COR-L47 (cell line): ENCODE measurements around the gene RHOF.
"Not testable (repeated sequence)": the region's sequence is repeated elsewhere in the genome, so short reads cannot be mapped to it uniquely, and the experiment has no call there.

ENCODE experiments used
- DNase-seq: peaks from one replicate; lab custom pipeline; 2025; lab: John Stamatoyannopoulos, UW

Gene RHOF

DNA sequence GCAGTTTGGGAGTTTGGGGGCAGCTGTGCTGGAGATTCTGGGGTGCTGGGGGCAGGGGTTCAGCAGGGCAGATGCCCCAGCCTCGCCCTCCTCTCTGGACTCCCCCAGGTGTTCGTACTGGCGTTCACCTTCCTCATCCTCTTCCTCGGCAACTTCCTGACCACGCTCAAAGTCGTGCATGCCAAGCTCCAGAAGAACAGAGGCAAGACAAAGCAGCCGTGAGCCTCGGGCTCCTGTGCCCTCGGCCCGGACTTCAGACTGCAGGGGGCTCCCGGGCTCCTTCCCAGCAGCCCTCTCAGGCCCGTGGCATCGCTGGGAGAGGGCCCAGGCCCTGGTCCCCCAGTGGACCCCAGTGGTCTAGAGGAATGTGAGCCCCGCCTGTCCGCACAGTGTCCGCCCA, 18.0 kb downstream of the RHOF start:
- no peak for DNase-seq

DNA sequence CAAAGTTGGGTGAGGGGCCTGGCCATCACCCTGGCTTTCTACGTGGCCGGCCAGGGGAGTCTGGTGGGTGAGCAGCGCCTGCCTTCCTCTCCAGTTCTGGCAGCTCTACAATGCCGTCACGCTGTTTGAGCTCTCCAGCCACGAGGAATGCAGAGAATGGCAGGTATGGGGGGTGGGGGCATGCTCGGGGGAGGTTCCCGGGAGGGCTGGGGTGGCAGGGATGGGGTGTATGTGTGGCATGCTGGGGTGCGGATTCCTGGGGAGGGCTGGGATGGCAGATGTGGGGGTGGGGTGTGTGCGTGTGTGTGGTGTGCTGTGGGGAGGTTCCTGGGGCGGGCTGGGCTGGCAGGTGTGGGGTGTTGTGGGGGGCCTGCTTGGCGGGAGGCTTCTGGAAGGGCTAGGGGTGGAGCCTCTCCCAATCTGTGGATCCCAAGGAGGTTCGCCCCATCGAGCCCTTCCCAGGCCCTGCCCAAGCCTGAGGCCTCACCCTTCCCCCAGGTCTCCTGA, 18.5 kb downstream of the RHOF start:
- no peak for DNase-seq

DNA sequence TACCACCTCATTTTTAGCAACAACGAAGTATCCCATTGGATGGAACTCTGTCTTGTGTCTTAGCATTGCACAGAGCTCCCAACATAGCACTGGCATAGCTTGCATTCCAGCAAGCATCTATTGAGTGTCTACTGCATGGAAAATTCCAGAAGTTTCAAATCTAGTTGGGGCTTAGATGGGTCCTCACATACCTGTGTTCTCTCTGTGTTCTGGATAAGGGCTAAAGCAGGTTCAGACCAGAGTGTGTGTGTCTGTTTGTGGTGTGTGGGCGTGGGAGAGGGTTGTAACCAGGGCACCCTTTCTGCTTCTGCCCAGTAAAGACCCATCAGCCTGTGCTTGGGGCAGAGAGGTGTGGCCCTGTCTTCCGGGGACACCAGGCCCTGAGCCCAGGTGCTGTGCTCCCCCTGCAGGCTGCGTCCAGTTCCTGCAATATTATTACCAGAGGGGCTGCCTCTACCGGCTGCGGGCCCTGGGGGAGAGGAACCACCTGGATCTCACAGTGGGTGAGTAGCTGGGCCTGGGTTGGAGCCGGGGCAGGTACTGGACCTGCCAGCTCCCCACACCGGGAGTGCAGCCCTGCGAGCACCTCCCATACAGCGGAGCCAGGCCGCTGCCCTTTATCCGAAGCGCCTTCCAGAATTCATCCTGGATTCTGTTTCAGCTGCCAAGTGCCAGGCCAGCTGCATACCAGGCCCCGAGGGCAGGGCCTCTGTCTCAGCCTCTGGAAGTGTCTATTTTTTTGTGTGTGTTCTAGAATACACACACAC, 20.3 kb downstream of the RHOF start:
- peak; percentile 44 for DNase-seq

DNA sequence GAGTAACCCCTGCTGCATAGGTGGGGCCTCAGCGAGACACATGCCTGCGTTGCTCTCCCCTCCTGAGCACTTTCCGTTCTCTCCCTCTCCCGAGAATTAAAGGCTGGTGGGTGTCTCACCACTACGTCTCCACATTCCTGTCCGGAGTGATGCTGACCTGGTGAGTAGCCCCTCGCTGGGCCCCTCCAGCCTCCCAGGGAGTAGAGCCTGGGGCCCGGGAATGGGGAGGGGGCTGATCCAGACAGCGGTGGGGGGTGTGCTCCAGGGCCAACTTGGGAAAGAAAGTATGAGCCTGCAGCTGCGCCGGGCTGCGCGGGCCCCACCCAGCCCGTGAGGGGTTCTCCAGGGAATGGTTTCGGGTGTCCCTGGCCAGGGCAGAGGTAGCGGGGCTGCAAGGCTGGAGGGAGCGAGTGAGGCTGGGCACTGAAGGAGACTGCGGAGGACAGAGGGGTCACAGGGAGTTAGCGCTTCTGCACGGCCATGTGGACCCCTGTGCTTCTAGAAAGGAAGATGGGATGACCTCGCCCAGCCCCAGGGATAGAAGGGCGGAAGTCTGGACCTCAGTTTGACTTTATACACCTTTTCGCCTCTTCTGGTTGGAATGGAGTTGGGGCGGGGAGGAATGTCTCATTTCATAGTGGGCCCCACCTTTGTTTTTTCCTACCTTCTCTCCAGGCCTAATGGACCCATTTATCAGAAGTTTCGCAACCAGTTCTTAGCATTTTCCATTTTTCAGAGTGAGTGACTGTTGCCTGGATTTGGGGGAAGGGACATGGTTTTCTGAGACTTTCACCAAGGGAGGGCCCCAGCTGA, 22.5 kb downstream of the RHOF start:
- DNase-seq, result no peak

DNA sequence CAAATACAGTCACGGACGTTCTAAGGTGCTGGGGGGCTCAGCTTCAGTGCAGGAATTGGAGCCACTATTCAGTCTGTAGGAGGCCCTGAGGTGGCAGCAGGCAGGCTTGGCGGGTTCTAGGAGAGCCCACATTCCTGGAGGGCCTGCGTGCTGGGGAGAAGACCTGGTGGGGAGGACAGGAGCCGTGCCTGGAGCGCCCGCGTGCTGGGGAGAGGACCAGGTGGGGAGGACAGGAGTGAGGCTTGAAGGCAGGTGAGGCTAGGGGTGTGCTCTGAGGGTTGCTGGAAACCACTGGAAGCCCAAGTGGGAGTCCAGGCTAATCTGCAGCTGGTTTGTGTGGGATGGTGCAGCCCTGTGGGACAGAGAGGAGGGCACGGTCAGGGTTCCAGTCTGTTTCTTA, 23.1 kb downstream of the RHOF start:
- no peak for DNase-seq

DNA sequence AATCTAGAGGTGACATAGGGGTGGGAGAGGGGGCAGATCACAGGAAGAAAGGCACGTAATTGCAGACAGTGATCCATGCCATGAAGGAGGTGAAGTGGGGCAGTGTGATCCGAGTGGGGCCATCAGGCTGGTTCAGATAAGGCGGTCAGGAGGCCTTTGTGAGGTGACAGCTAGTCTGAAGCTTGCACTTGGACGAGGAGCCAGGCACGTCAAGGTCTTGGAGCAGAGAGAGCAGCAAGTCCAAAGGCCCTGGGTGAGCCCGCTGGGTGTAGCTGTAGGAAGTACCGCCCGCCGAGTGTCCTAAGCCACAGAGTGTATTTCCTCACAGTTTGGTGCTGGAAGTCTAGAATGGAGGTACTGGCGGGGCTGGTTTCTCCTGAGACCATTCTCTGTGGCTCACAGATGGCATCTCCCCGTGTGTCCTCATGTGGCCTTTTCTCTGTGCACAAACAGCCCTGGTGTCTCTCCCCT, 23.6 kb downstream of the RHOF start:
- DNase-seq, result no peak

DNA sequence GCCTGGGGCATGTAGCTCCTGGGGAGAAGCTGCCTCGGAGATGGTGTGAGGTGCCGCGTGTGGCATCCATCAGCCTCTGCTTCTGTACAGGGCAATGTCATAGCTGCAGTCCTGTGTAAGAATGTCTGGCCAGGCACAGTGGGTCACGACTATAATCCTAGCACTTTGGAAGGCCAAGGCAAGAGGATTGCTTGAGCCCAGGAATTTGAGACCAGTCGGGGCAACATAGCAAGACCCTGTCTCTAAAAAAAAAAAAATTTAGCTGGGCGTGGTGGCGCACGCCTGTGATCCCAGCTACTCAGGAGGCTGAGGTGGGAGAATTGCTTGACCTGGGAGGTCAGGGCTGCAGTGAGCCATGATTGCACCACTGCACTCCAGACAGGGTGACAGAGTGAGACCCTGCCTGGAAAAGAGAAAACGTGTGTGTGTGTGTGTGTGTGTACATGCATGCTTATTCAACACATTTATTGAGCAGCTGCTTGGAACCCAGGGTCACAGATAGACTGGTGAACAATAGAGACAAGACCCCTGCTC, 24.1 kb downstream of the RHOF start:
- DNase-seq, result no peak

DNA sequence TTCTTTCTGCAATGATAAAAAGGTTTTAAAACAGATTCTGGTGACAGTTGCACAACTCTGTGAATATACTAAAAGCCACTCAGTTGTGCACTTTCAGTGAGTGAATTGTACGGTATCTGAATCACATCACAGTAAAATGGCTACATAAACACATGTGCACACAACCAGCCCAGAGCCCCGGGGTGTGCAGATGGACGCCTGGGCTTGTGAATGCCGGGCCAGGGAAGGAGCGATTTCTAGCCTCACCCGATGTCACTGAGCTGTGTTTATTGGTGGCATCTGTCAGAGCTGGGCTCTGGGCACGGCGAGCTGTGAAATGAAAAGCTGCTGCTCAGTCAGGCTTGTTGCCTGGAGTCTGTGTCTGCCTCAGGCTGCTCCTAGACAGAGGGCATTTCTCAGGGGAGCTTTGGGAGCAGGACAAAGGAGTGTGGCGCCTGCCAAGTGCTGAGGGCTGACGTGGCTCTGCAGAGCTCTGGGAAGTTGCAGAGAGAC, 25.9 kb downstream of the RHOF start:
- no peak for DNase-seq

DNA sequence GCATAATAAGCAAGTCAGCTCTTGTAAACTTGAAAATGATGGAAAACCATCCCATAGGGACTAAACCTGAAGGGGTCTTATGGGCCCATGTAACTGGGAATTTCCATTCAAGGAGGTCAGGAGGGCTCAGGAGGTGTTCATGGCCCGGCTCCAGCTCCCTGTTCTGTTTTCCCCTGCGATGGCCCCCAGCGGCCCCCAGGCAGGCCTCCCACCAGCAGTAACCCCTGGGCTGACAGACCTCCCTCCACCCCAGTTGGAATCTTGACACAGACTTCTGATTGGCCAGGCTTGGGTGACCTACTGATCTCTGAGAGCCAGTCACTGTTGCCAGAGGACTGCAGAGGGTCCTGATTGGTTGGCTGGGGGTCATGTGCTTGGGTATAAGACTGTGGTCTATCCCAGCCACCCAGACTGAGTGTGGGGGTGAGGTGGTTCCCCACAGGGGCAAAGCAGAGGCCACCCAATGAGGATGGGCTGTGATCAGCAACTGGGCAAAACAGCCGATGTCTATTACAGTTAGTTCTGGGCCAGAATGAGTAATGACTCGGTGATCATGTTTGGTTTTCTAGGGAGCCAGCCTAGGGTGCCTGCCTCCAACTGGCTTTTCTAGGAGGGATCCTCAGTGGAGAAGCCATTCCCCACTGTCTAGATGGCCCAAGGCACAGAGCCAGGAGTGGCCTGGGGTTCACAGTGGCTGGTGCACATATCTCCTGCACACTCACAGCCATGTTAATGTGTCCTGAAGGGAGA, 27.0 kb downstream of the RHOF start:
- DNase-seq, result no peak

DNA sequence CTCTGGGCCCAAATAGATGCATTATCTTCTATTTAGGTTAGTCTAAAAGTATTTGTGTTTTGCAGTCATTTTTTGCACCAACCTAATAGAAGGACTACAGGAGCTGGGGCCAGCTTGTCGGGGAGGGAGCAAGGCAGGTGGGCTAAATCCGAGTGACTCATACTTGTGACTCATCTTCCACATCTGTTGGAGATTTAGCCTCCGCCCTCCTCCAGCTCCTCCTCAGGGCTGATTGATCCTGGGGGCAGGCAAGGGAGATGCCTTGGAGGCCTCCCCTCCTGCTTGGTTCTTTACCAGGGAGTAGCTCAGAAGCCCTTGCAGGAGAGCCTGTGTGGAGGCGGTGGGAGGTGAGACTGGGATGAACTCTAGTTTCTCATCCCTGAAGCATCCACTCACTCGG, 27.9 kb downstream of the RHOF start:
- no peak for DNase-seq

DNA sequence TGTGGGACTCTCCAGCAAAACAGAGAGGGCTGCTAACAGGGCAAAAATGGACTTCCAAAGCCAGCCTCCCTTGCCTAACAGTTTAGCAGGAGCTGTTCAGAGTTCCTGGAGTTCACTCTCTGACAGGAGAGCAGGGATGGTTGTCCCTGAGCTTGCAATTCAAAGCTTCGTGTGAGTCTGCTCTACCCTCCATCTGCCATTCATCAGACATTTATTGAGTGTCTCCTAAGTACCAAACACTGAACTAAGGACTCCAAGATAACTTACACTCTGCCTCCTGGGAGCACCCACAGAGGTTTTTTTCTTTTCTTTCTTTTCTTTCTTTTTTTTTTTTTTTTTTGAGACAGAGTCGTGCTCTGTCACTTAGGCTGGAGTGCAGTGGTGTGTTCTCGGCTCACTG, 28.7 kb downstream of the RHOF start:
- no peak for DNase-seq

DNA sequence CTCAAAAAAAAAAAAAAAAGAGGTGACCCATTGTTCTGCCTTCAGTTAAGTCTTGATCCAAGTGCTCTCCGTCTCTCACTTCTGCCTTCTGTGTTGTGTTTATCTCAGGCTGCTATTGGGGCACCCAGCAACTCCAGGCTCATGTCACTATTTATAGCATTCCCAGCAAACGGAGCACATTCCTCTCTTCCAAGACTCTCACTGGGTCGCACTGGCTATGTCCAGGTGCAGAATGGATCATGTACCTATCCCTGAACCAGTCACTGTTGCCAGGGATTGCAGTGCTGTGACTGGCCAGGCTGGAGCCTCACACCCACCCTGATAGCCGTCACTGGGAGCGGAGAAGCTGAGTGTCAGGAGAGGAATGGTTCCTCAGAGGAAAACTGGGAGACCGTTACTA, 31.2 kb downstream of the RHOF start:
- DNase-seq, result no peak

DNA sequence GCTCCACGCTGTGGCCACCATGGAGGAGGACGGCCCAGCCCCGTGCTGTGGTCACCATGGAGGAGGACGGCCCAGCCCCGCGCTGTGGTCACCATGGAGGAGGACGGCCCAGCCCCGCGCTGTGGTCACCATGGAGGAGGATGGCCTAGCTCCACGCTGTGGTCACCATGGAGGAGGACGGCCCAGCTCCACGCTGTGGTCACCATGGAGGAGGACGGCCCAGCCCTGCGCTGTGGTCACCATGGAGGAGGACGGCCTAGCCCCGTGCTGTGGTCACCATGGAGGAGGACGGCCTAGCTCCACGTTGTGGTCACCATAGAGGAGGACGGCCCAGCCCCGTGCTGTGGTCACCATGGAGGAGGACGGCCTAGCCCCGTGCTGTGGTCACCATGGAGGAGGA, 35.0 kb downstream of the RHOF start:
- DNase-seq, result not testable (repeated sequence)

DNA sequence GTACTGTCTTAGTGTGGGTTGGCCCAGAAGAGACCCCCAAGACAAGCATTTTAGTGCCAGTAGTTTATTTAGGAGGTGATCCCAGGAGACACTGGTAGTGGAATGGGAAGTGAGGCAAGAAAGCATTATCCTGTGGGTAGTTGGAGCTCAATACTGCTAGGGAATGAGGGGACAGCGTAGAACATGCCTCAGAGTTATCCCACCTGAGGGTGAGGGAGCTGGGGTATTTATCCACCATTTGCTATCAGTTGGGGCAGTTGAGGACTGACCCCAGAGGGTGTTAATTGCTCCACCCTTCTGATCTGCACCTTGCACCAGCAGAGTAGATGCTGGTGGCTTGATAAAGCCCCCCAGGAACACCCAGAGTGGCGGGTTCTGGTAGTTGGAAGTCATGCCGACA, 37.9 kb downstream of the RHOF start:
- no peak for DNase-seq

DNA sequence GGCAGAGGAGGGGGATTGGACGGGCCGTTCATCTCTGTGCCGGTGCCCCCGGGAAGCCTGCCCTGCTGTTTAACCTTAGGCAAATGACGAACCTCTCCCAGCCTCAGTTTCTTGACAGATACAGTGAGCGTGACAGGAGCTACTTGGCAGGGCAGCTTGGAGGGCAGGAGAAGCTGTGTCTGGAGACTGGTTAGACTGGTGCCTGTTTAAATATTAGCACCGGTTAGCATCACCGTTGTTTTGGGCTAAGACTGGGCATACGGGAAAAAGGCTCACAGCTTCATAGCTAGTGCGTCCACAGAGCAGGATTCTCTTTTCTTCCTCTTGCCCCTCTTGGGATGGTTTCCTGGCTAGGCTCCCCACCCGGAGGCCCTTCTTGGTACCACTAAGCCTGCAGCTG, 38.7 kb downstream of the RHOF start:
- no peak for DNase-seq

DNA sequence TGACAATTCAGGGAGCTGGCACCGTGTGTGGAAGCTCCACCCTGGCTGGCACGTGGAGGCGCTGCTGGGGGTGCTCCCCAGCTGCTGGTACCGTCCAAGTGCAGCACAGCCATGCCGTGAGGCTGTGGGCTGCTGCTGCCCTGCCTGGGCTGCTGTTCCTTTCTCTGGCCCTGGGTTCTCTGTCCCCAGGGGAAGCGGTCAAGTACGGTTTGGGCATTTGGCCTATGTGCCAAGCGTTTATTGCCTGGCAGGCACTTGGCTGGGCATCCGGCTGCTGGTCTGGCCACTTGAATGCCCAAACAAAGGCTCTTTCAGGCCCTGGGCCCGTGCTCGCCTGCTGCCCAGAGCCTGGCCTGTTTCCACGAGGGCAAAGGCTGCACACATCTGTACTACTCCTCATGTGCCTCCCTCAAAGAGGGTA, 39.6 kb downstream of the RHOF start:
- DNase-seq, result no peak

DNA sequence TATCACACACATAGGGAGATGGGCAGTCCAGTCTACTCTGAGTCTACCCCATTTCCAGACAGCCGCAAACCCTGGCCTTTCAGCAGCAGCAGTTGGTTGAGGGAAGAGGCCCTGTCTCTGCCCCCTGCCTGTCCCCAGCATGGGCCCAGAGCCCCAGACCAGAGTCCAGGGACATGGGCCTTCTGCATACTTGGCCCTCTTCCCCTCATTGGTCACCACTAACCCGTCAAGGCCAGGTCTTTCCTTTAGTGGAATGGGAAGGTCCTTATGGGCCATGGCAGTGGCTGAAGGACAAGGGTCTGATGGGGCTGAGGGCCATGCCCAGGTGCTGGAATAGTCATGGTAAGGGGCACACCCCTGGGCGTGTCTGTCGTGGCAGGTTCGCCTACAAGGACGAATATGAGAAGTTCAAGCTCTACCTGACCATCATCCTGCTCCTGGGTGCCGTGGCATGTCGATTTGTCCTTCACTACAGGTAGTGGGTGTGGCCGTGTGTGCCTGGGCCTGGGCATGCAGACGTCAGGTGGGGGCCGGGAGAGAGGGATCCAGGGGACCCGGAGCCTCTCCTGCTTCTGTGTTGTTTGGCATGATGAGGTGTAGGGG, 41.6 kb downstream of the RHOF start:
- DNase-seq, result no peak

DNA sequence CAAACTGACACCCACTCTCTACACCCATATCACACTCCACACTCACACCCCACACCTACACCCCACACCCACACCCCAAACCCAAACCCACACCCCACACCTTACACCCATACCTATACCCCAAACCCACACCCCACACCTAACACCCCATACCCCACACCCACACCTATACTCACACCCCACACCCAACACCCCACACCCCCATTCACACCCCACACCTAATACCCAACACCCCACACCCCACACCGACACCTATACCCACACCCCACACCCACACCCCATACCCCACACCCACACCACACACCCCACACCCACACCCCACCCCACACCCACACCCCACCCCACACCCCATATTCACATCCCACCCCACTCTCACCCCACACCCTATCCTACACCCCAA, 42.5 kb downstream of the RHOF start:
- DNase-seq, result no peak

DNA sequence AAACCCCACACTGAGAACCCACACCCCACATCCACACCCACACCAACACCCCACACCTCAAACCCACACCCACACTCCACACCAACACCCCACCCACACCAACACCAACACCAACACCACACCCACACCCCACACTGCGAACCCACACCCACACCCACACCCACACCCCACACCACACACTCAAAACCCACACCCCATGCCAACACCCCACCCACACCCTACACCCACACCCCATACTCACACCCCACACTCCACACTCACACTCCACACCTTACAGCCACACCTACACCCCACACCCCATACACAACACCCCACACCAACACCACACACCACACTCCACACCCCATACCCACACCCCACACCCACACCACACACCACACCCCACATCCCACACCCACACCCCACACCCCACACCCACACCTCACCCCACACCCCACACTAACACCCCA, 43.0 kb downstream of the RHOF start:
- no peak for DNase-seq

DNA sequence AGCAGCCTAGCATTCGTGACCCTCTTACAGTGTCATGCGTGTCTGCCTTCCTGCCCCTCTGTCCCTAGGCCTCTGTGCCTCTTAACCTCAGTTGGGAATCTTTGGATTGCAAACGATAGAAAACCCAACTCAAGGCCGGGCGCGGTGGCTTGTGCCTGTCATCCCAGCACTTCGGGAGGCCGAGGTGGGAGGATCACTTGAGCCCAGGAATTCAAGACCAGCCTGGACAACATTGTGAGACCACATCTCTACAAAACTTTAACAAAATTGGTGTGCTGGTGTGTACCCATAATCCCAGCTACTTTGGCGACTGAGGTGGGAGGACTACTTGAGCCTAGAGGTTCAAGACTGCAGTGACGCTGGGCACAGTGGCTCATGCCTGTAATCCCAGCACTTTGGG, 44.2 kb downstream of the RHOF start:
- DNase-seq, result no peak

DNA sequence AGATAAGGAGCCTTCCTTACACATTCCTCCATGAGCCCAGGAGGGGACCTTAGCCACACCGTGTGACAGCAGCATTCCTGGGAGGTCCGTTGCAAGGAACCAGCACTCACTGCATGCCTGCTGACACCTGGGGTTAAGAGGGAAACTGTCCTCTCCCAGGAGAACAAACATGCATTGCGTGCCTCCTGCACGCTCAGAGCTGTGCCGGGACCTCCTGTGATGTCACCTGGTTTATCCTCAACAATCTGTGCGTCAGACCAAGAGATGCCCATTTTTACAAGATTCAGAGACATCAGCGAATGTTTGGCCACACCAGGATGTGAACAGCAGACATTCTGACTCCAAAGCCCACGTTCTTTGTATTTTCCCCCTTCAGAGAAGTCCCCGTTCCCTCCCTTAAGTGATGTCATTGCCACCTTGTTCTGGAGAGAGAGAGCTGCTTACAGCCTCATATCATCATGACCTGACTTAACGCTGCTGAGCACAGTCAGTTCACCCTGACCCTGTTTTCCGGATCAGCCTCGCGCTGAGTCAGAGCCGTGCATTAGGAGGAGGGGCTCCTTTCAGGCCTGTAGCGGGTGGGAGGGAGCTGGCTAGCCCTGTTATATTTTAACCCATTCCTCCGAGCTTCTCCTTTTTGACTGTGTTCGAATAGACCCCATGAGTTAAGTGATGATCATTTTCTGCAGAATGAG, 44.8 kb downstream of the RHOF start:
- DNase-seq, result no peak
